IMR-90 (cell line): Measurements from ENCODE around the gene COA1. TPM values are rescaled to one million over a fixed set of nuclear protein-coding genes. Genes with fewer than 3 reads are reported as not detected.

Experiments used
- ATAC-seq: fragments of 200-7000 bp; cut with Tn5 transposase; 2 replicates; pipeline ENCODE4 v1.9.1; 2020; ENCODE audit warnings: low read depth, mild to moderate bottlenecking, moderate library complexity
- BruUV-seq: library from RNA; stranded (reverse); fragments of 400-500 nt; replicated peaks from 2 replicates; lab custom pipeline; 2021; lab: Mats Ljungman, UMichigan
- CTCF ChIA-PET: fragments of 300-600 bp; formaldehyde crosslinking; extraction: SDS; loops from one replicate; lab custom pipeline; 2021; ENCODE audit warnings: antibody characterized with exemption; lab: Yijun Ruan, JAX
- POLR2A ChIA-PET: fragments of 300-600 bp; sonication (Branson Sonifier 250); formaldehyde crosslinking; loops from one replicate; lab custom pipeline; 2022; ENCODE audit warnings: antibody characterized with exemption; ENCODE audit not compliant: unreplicated experiment; lab: Charles Lee
- DNase-seq: peaks from one replicate; pipeline ENCODE4 v3.0.0; 2013
- H2AFZ ChIP-seq: replicated peaks from 2 replicates; pipeline ENCODE3; 2013; ENCODE audit warnings: low read length, mild to moderate bottlenecking; ENCODE audit not compliant: poor library complexity
- H2AK5ac ChIP-seq: 2 replicates; pipeline ENCODE4 v1.6.1; 2013; ENCODE audit warnings: low read depth, low read length, inconsistent platforms
- H2AK9ac ChIP-seq: replicated peaks from 2 replicates; pipeline ENCODE3; 2013; ENCODE audit warnings: mild to moderate bottlenecking, low read depth, low read length, moderate library complexity; ENCODE audit not compliant: poor library complexity
- H2BK120ac ChIP-seq: 2 replicates; pipeline ENCODE4 v1.6.1; 2013; ENCODE audit warnings: low read depth, low read length, inconsistent platforms
- H2BK15ac ChIP-seq: 3 replicates; pipeline ENCODE4 v1.6.1; 2013; ENCODE audit warnings: low read depth, low read length, inconsistent platforms
- H2BK20ac ChIP-seq: 2 replicates; pipeline ENCODE4 v1.6.1; 2013; ENCODE audit warnings: low read depth, mild to moderate bottlenecking, inconsistent platforms, low read length, moderate library complexity
- H2BK5ac ChIP-seq: 2 replicates; pipeline ENCODE4 v1.6.1; 2013; ENCODE audit warnings: mild to moderate bottlenecking, low read depth, low read length, inconsistent platforms; ENCODE audit not compliant: poor library complexity, severe bottlenecking
- H3K14ac ChIP-seq: replicated peaks from 2 replicates; pipeline ENCODE4 v1.6.1; 2013; ENCODE audit warnings: low read depth, low read length, inconsistent platforms
- H3K18ac ChIP-seq: 2 replicates; pipeline ENCODE4 v1.6.1; 2013; ENCODE audit warnings: low read depth, low read length, control low read depth
- H3K23ac ChIP-seq: 2 replicates; pipeline ENCODE4 v1.6.1; 2013; ENCODE audit warnings: low read depth, low read length, inconsistent platforms
- H3K27ac ChIP-seq: 2 replicates; pipeline ENCODE4 v1.5.1; 2013; ENCODE audit warnings: mild to moderate bottlenecking, control low read depth, low read length; ENCODE audit not compliant: insufficient read depth
- H3K27me3 ChIP-seq: 2 replicates; pipeline ENCODE4 v1.6.1; 2013; ENCODE audit warnings: low read length; ENCODE audit not compliant: control insufficient read depth, insufficient read depth
- H3K36me3 ChIP-seq: 2 replicates; pipeline ENCODE4 v1.6.1; 2013; ENCODE audit warnings: low read length, mixed read lengths; ENCODE audit not compliant: control insufficient read depth, insufficient read depth
- H3K4ac ChIP-seq: 2 replicates; pipeline ENCODE4 v1.6.1; 2013; ENCODE audit warnings: low read depth, low read length, inconsistent platforms
- H3K4me1 ChIP-seq: 2 replicates; pipeline ENCODE4 v1.6.1; 2013; ENCODE audit warnings: low read length, mixed read lengths; ENCODE audit not compliant: control insufficient read depth, insufficient read depth
- H3K4me2 ChIP-seq: 2 replicates; pipeline ENCODE4 v1.6.1; 2013; ENCODE audit warnings: low read depth, mild to moderate bottlenecking, control low read depth, low read length, moderate library complexity
- H3K4me3 ChIP-seq: 2 replicates; pipeline ENCODE4 v1.5.1; 2013; ENCODE audit warnings: low read depth, mild to moderate bottlenecking, control low read depth, low read length, moderate library complexity; ENCODE audit not compliant: insufficient read depth
- H3K56ac ChIP-seq: 2 replicates; pipeline ENCODE4 v1.6.1; 2013; ENCODE audit warnings: low read length, inconsistent platforms; ENCODE audit not compliant: insufficient read depth; ENCODE audit errors: extremely low read depth
- H3K79me1 ChIP-seq, 2 experiments: 2 replicates each; pipeline ENCODE4 v1.6.1; 2013; ENCODE audit warnings: low read length in 2 of 2, inconsistent platforms in 1 of 2, low read depth in 1 of 2
- H3K9ac ChIP-seq: 2 replicates; pipeline ENCODE4 v1.6.1; 2013; ENCODE audit warnings: low read depth, low read length, control low read depth
- H3K9me1 ChIP-seq: 2 replicates; pipeline ENCODE4 v1.6.1; 2013; ENCODE audit warnings: low read length, inconsistent platforms; ENCODE audit not compliant: insufficient read depth
- H3K9me3 ChIP-seq: 2 replicates; pipeline ENCODE4 v1.6.1; 2013; ENCODE audit warnings: low read length; ENCODE audit not compliant: control insufficient read depth, insufficient read depth
- H4K20me1 ChIP-seq: 2 replicates; pipeline ENCODE4 v1.6.1; 2013; ENCODE audit warnings: low read length, inconsistent platforms; ENCODE audit not compliant: insufficient read depth
- H4K5ac ChIP-seq: 2 replicates; pipeline ENCODE4 v1.6.1; 2013; ENCODE audit warnings: mild to moderate bottlenecking, low read depth, low read length, control low read depth
- H4K8ac ChIP-seq, 2 experiments: 2 replicates each; pipeline ENCODE4 v1.6.1; 2013; ENCODE audit warnings: low read depth in 2 of 2, low read length in 2 of 2, control low read depth in 1 of 2, inconsistent platforms in 1 of 2
- H4K91ac ChIP-seq: 2 replicates; pipeline ENCODE4 v1.6.1; 2013; ENCODE audit warnings: low read depth, low read length, inconsistent platforms; ENCODE audit not compliant: insufficient read depth
- BHLHE40 ChIP-seq: fragments of 150-350 bp; IDR thresholded peaks from 2 replicates; pipeline ENCODE4 v1.6.1; 2016; ENCODE audit warnings: mild to moderate bottlenecking, low read depth, low read length
- CEBPB ChIP-seq: IDR thresholded peaks from 2 replicates; pipeline ENCODE4 v1.6.1; 2012; ENCODE audit warnings: low read depth, low read length, improper control_type of control experiment
- CHD1 ChIP-seq: IDR thresholded peaks from 2 replicates; pipeline ENCODE4 v1.6.1; 2012; ENCODE audit warnings: low read depth, low read length, improper control_type of control experiment
- FOS ChIP-seq: fragments of 150-350 bp; IDR thresholded peaks from 2 replicates; pipeline ENCODE4 v1.6.1; 2016; ENCODE audit warnings: low read depth, low read length
- MAZ ChIP-seq: IDR thresholded peaks from 2 replicates; pipeline ENCODE4 v1.6.1; 2012; ENCODE audit warnings: low read depth, mild to moderate bottlenecking, low read length, improper control_type of control experiment, moderate library complexity, borderline replicate concordance
- MXI1 ChIP-seq: IDR thresholded peaks from 2 replicates; pipeline ENCODE4 v1.6.1; 2012; ENCODE audit warnings: low read depth, mild to moderate bottlenecking, low read length, moderate library complexity, borderline replicate concordance
- NFE2L2 ChIP-seq: fragments of 150-350 bp; IDR thresholded peaks from 2 replicates; pipeline ENCODE4 v1.6.1; 2016; ENCODE audit warnings: low read depth, mild to moderate bottlenecking, low read length
- RCOR1 ChIP-seq: IDR thresholded peaks from 2 replicates; pipeline ENCODE4 v1.6.1; 2012; ENCODE audit warnings: mild to moderate bottlenecking, low read length, improper control_type of control experiment; ENCODE audit not compliant: insufficient replicate concordance
- RFX5 ChIP-seq: IDR thresholded peaks from 2 replicates; pipeline ENCODE4 v1.8.0; 2012; ENCODE audit warnings: low read depth, mild to moderate bottlenecking, low read length, moderate library complexity
- SMC3 ChIP-seq: fragments of 150-350 bp; IDR thresholded peaks from 2 replicates; pipeline ENCODE4 v1.6.1; 2016; ENCODE audit warnings: low read depth, mild to moderate bottlenecking, antibody characterized with exemption, low read length, moderate library complexity
- USF2 ChIP-seq: fragments of 150-350 bp; IDR thresholded peaks from 2 replicates; pipeline ENCODE4 v1.6.1; 2017; ENCODE audit warnings: mild to moderate bottlenecking, antibody characterized with exemption, low read length, low read depth
- dilution Hi-C: fragments of 300-500 bp; cut with HindIII; formaldehyde crosslinking; loops from one replicate; pipeline ENCODE4 v1.14.3; 2018; ENCODE audit warnings: low sequenced_read_pairs; ENCODE audit not compliant: unreplicated experiment
- in situ Hi-C: fragments of 300-500 bp; cut with MboI; formaldehyde crosslinking; loops from 3 replicates; pipeline ENCODE4 v1.14.3; 2019; ENCODE audit warnings: low sequenced_read_pairs, inconsistent platforms, mixed read lengths
- intact Hi-C: fragments of 100-400 bp; cut with micrococcal nuclease; formaldehyde crosslinking; loops from 2 replicates; pipeline ENCODE4 v1.10.0; 2022
- polyA plus RNA-seq, 3 experiments: library from polyadenylated mRNA; depleted of rRNA; stranded (reverse); fragments of >200 nt; gene quantifications; 2 replicates each; pipeline ENCODE4 v1.2.3, GENCODE V29; 2012; ENCODE audit warnings: low replicate concordance in 1 of 3
- total RNA-seq: library from RNA; depleted of rRNA; stranded (reverse); fragments of >200 nt; gene quantifications from 2 replicates; pipeline ENCODE4 v1.2.3, GENCODE V29; 2012

The COA1 gene
- total and polyA plus RNA-seq, 2 of the 4 experiments (the other 2 are of a cell fraction): 34.2 to 59.5 TPM

- peaks cover 21 to 58% of the 10 kb centered on the region in 2 experiments for H3K79me1 ChIP-seq
- H4K91ac ChIP-seq: no peak overlapping the region
- DNase-seq (no peak), ATAC-seq (peak; percentile 18; the same call in 1 of the 2 replicates)
- H2BK20ac ChIP-seq: no peak overlapping the region
- H4K5ac ChIP-seq: no peak overlapping the region
- H3K23ac ChIP-seq: no peak overlapping the region
- peak overlapping the region; percentile 54 for H2BK5ac ChIP-seq
- intact Hi-C loops: no loop called here
- H2BK15ac ChIP-seq: no peak overlapping the region
- no peak overlapping the region for H3K4me3 ChIP-seq
- H4K20me1 ChIP-seq: peaks cover 9% of the 10 kb centered on the region; the same call in 1 of the 2 replicates
- 0 out of 2 replicates have a peak overlapping the region, but pooled peaks have one; percentile 40 for H3K9ac ChIP-seq
- CTCF ChIA-PET: no interaction called here
- peaks cover 32% of the 10 kb centered on the region for H3K36me3 ChIP-seq
- H3K18ac ChIP-seq: no peak overlapping the region
- dilution Hi-C loops: no loop called here
- TF ChIP-seq RCOR1 (no peak), CHD1 (no peak), SMC3 (no peak), RFX5 (no peak), USF2 (no peak), BHLHE40 (no peak), MAZ (no peak), MXI1 (no peak), FOS (no peak), CEBPB (no peak), NFE2L2 (no peak)
- no TSS peak for BruUV-seq
- H3K4ac ChIP-seq: no peak overlapping the region
- H3K9me1 ChIP-seq: peaks cover 7% of the 10 kb centered on the region; the same call in 1 of the 2 replicates
- H3K56ac ChIP-seq: no peak overlapping the region
- peak overlapping the region; percentile 63 for H2AK9ac ChIP-seq
- H4K8ac ChIP-seq: no peak overlapping the region
- H3K27me3 ChIP-seq: no peaks in the 10 kb centered on the region
- H2AK5ac ChIP-seq: 0 out of 2 replicates have a peak overlapping the region, but pooled peaks have one; percentile 43
- no peak overlapping the region; the same call in 1 of the 2 replicates for H3K27ac ChIP-seq
- POLR2A ChIA-PET: no interaction called here
- no peak overlapping the region for H3K4me2 ChIP-seq
- H2AFZ ChIP-seq: no peak overlapping the region
- H3K4me1 ChIP-seq: peaks cover 7% of the 10 kb centered on the region
- no peaks in the 10 kb centered on the region for H3K9me3 ChIP-seq
- H2BK120ac ChIP-seq: no peak overlapping the region
- in situ Hi-C loops: no loop called here
- H3K14ac ChIP-seq: no peak overlapping the region
Measured at GRCh38 chr7:43625453-43625852, 103.9 kb downstream of the COA1 start.
